Activated naive CD4-positive, alpha-beta T cell treated with anti-CD3 and anti-CD28 coated beads for 36 hours (primary cell): ENCODE results near the gene ADGRL1. TPM values are rescaled to one million over a fixed set of nuclear protein-coding genes. Genes with fewer than 3 reads are reported as not detected.
"Not testable (repeated sequence)": the region's sequence is repeated elsewhere in the genome, so short reads cannot be mapped to it uniquely, and the experiment has no call there.

Experiments used
- CTCF ChIA-PET: fragments of 350-600 bp; sonication (Branson Sonifier 250); formaldehyde crosslinking; loops from one replicate; lab custom pipeline; 2021; ENCODE audit warnings: antibody characterized with exemption; lab: Charles Lee
- DNase-seq: peaks from one replicate; pipeline ENCODE4 v3.0.0-alpha.2; 2020
- H3K27ac Mint-ChIP-seq: one replicate; pipeline ENCODE4 v1.8.0; 2021; ENCODE audit warnings: mild to moderate bottlenecking, mixed read lengths
- H3K27me3 Mint-ChIP-seq: one replicate; pipeline ENCODE4 v1.8.0; 2021; ENCODE audit warnings: low read depth, mixed read lengths
- H3K36me3 Mint-ChIP-seq: one replicate; pipeline ENCODE4 v1.8.0; 2021; ENCODE audit warnings: low read depth, mixed read lengths
- H3K4me1 Mint-ChIP-seq: one replicate; pipeline ENCODE4 v1.8.0; 2021; ENCODE audit warnings: low read depth, mixed read lengths
- H3K4me3 Mint-ChIP-seq: one replicate; pipeline ENCODE4 v1.8.0; 2021; ENCODE audit warnings: mild to moderate bottlenecking, moderate library complexity, mixed read lengths
- H3K9me3 Mint-ChIP-seq: one replicate; pipeline ENCODE4 v1.8.0; 2021; ENCODE audit warnings: mixed read lengths
- intact Hi-C: fragments of 100-400 bp; cut with micrococcal nuclease; formaldehyde crosslinking; loops from one replicate; pipeline ENCODE4 v1.15.1; 2023
- total RNA-seq, 2 experiments: library from RNA; stranded (reverse); gene quantifications; one replicate each; pipeline ENCODE4 v1.2.3, GENCODE V29; 2021

The ADGRL1 gene
- total RNA-seq, 2 experiments from 2014 or later = 13.5 to 14.6 TPM

- H3K4me1 Mint-ChIP-seq = peaks cover 22% of the 10 kb centered on the region
- H3K27ac Mint-ChIP-seq = no peak overlapping the region
- H3K36me3 Mint-ChIP-seq = no peaks in the 10 kb centered on the region
- H3K4me3 Mint-ChIP-seq = no peak overlapping the region
- H3K9me3 Mint-ChIP-seq = no peaks in the 10 kb centered on the region
- no peaks in the 10 kb centered on the region for H3K27me3 Mint-ChIP-seq
- DNase-seq = no peak
- intact Hi-C loops = loop anchor here (2.0 to 5.0 kb wide), 3 partner anchors 61 to 282 kb away; partner anchors contain the start of gene ASF1B
- CTCF ChIA-PET = interaction anchor here (0.5 to 5.6 kb wide), 9 partner anchors 59 to 285 kb away, joined by 3 to 56 read pairs (median 4); partner anchors contain the start of gene ASF1B
Measured at GRCh38 chr19:14198384-14199376, 7.3 kb downstream of the ADGRL1 start.

- H3K4me3 Mint-ChIP-seq = no peak overlapping the region
- no peaks in the 10 kb centered on the region for H3K27me3 Mint-ChIP-seq
- no peak for DNase-seq
- H3K36me3 Mint-ChIP-seq = no peaks in the 10 kb centered on the region
- no peak overlapping the region for H3K27ac Mint-ChIP-seq
- no peaks in the 10 kb centered on the region for H3K9me3 Mint-ChIP-seq
- intact Hi-C loops = loop anchor here (2.0 to 5.0 kb wide), 4 partner anchors 61 to 289 kb away; partner anchors contain the start of gene ASF1B
- H3K4me1 Mint-ChIP-seq = peaks cover 18% of the 10 kb centered on the region
- CTCF ChIA-PET = interaction anchor here (5.6 kb wide), 1 partner anchor 151 kb away, joined by 37 read pairs; no protein-coding TSS in a partner anchor
Measured at GRCh38 chr19:14197882-14198281, 8.1 kb downstream of the ADGRL1 start.

GRCh38 chr19:14197288-14197687 lies 8.7 kb downstream of the ADGRL1 start:
- H3K4me3 Mint-ChIP-seq, DNase-seq, H3K27ac Mint-ChIP-seq, H3K36me3 Mint-ChIP-seq, H3K27me3 Mint-ChIP-seq, H3K9me3 Mint-ChIP-seq: not testable (repeated sequence)
- intact Hi-C loops = loop anchor here (2.0 to 5.0 kb wide), 3 partner anchors 60 to 290 kb away; partner anchors contain the start of gene ASF1B
- H3K4me1 Mint-ChIP-seq = peaks cover 15% of the 10 kb centered on the region
- CTCF ChIA-PET = interaction anchor here (1.1 to 5.6 kb wide), 3 partner anchors 60 to 283 kb away, joined by 3 to 37 read pairs (median 4); no protein-coding TSS in a partner anchor

DNA sequence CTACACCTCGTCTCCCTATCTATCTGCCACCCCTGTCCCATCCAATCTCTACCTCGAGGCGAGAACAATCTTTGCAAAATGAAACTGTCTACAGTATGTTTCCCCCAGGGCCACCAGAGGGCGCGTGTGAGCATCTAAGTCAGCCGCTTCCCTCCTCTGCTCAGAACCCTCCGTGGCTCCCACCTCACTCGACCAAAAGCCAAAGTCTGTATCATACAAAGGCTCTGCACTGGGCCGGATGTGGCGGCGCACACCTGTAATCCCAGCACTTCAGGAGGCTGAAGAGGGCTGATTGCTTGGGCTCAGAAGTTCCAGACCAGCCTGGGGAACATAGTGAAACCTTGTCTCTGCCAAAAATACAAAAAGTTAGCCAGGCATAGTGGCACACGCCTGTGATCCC lies 9.9 kb downstream of the ADGRL1 start:
- CTCF ChIA-PET = interaction anchor here (0.6 to 5.6 kb wide), 6 partner anchors 57 to 648 kb away, joined by 3 to 37 read pairs (median 4); no protein-coding TSS in a partner anchor
- not testable (repeated sequence) for H3K9me3 Mint-ChIP-seq, H3K36me3 Mint-ChIP-seq, H3K27me3 Mint-ChIP-seq, H3K27ac Mint-ChIP-seq
- intact Hi-C loops = loop anchor here (1.0 to 5.0 kb wide), 5 partner anchors 48 to 291 kb away; partner anchors contain the start of gene ASF1B
- Mint-ChIP-seq H3K4me3 (peak overlapping the region; percentile 43), H3K4me1 (peaks cover 19% of the 10 kb centered on the region)
- DNase-seq = peak; percentile 88

DNA sequence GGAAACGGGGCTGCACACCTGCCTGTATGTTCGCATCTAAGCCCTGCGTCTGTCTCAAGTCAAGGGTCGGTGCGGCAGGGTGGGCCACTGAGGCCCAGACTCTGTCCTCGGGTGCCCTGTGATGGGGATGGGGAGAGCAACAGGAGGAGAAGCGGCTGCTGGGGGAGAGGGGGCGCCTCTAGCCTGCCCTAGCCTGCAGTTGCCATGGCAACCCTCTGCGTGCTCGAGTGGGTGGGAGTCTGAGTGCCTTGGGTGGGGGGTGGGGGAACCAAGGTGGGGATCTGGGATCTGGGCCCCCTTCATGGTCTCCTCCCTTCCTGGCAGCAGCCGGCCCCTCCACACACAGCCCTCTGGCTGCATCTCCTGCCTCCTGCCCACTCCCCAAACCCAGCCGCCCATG lies 10.8 kb downstream of the ADGRL1 start:
- H3K9me3 Mint-ChIP-seq, DNase-seq, H3K27ac Mint-ChIP-seq, H3K4me3 Mint-ChIP-seq, H3K36me3 Mint-ChIP-seq, H3K27me3 Mint-ChIP-seq: not testable (repeated sequence)
- CTCF ChIA-PET = interaction anchor here (0.6 to 5.6 kb wide), 5 partner anchors 19 to 153 kb away, joined by 3 to 37 read pairs (median 3); no protein-coding TSS in a partner anchor
- intact Hi-C loops = loop anchor here (5.0 kb wide), 2 partner anchors 58 to 92 kb away; partner anchors contain the start of gene ASF1B
- peaks cover 22% of the 10 kb centered on the region for H3K4me1 Mint-ChIP-seq

GRCh38 chr19:14189415-14189814 lies 16.6 kb downstream of the ADGRL1 start:
- Mint-ChIP-seq H3K27me3 (no peaks in the 10 kb centered on the region), H3K4me3 (no peak overlapping the region), H3K4me1 (peaks cover 8% of the 10 kb centered on the region), H3K9me3 (no peaks in the 10 kb centered on the region), H3K27ac (no peak overlapping the region), H3K36me3 (no peaks in the 10 kb centered on the region)
- DNase-seq = no peak
- intact Hi-C loops = no loop called here
- CTCF ChIA-PET = interaction anchor here (1.2 to 1.3 kb wide), 2 partner anchors 11 to 53 kb away, joined by 3 to 4 read pairs; partner anchors contain the start of gene ASF1B

DNA sequence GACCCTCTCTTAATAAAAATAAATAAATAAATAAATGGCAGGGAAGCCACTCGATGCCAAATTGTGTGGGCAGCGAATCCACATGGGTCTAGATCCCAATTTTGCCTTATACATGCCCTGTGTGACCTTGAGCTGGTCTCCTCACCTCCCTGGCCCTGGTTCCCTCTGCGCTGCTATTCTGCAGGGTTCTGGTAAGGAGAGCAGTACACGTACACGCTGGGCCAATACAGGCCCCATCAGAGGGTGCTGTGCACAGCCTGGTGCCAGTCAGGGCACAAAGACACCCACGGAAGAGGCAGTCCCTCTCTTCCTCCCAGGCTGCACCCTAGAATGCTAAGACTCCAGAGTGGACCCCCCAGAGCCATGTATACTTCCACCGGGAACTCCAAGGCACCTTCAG lies 17.9 kb downstream of the ADGRL1 start:
- H3K4me1 Mint-ChIP-seq, DNase-seq, H3K27ac Mint-ChIP-seq, H3K27me3 Mint-ChIP-seq, H3K4me3 Mint-ChIP-seq, intact Hi-C loops, H3K36me3 Mint-ChIP-seq, H3K9me3 Mint-ChIP-seq, CTCF ChIA-PET: not testable (repeated sequence)

GRCh38 chr19:14187561-14187960 lies 18.4 kb downstream of the ADGRL1 start:
- intact Hi-C loops = no loop called here
- no peak overlapping the region for H3K4me3 Mint-ChIP-seq

GRCh38 chr19:14186684-14187083 lies 19.3 kb downstream of the ADGRL1 start:
- intact Hi-C loops, H3K27ac Mint-ChIP-seq, H3K27me3 Mint-ChIP-seq, H3K4me1 Mint-ChIP-seq, DNase-seq, H3K4me3 Mint-ChIP-seq, CTCF ChIA-PET, H3K9me3 Mint-ChIP-seq, H3K36me3 Mint-ChIP-seq: not testable (repeated sequence)

More at GRCh38 chr19:14187561-14187960, 18.4 kb downstream of the ADGRL1 start:
- Mint-ChIP-seq H3K27me3 (no peaks in the 10 kb centered on the region), H3K9me3 (no peaks in the 10 kb centered on the region), H3K4me1 (peaks cover 8% of the 10 kb centered on the region), H3K27ac (no peak overlapping the region), H3K36me3 (no peaks in the 10 kb centered on the region)
- DNase-seq = no peak
- CTCF ChIA-PET = no interaction called here

- H3K4me3 Mint-ChIP-seq, H3K9me3 Mint-ChIP-seq, intact Hi-C loops, H3K27me3 Mint-ChIP-seq, DNase-seq, H3K4me1 Mint-ChIP-seq, H3K36me3 Mint-ChIP-seq, H3K27ac Mint-ChIP-seq: not testable (repeated sequence)
- CTCF ChIA-PET = interaction anchor here (0.8 kb wide), 1 partner anchor 294 kb away, joined by 3 read pairs; no protein-coding TSS in a partner anchor
Measured at GRCh38 chr19:14185691-14186090, 20.3 kb downstream of the ADGRL1 start.

DNA sequence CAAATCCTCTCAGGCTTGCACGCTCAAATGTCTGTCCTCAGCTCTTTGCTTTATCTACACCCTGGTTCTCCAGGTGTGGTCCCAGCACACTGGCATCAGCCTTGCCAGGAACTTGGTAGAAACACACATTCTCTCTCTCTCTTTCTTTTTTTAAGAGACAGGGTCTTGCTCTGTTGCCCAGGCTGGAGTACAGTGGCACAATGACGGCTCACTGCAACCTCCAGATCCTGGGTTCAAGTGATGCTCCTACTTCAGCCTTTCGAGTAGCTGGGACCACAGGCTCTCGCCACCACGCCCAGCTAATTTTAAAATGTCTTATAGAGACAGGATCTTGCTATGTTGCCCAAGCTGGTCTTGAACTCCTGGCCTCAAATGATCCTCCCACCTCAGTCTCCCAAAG lies 20.8 kb downstream of the ADGRL1 start:
- CTCF ChIA-PET = interaction anchor here (0.8 kb wide), 1 partner anchor 295 kb away, joined by 3 read pairs; no protein-coding TSS in a partner anchor
- no peak for DNase-seq
- Mint-ChIP-seq H3K27ac (no peak overlapping the region), H3K4me3 (no peak overlapping the region), H3K4me1 (no peaks in the 10 kb centered on the region), H3K9me3 (no peaks in the 10 kb centered on the region), H3K36me3 (no peaks in the 10 kb centered on the region), H3K27me3 (no peaks in the 10 kb centered on the region)
- intact Hi-C loops = no loop called here

GRCh38 chr19:14183741-14184350 lies 22.1 kb downstream of the ADGRL1 start:
- Mint-ChIP-seq H3K27ac (no peak overlapping the region), H3K27me3 (no peaks in the 10 kb centered on the region), H3K36me3 (no peaks in the 10 kb centered on the region), H3K4me1 (no peaks in the 10 kb centered on the region), H3K9me3 (no peaks in the 10 kb centered on the region), H3K4me3 (no peak overlapping the region)
- intact Hi-C loops = loop anchor here (5.0 kb wide), 1 partner anchor 292 kb away; no protein-coding TSS in a partner anchor
- DNase-seq = no peak
- CTCF ChIA-PET = interaction anchor here (0.5 to 1.3 kb wide), 3 partner anchors 11 to 250 kb away, joined by 3 to 4 read pairs (median 3); no protein-coding TSS in a partner anchor
